Karpas-422 (cell line): ENCODE data around the gene JUNB. TPM values are rescaled to one million over a fixed set of nuclear protein-coding genes. Genes with fewer than 3 reads are reported as not detected.

Experiments
- DNase-seq: peaks from one replicate; pipeline ENCODE4 v3.0.0-alpha.2; 2015
- H2AFZ ChIP-seq: fragments of 200-600 bp; sonication (generic); 2 replicates; pipeline ENCODE4 v1.6.1; 2014; ENCODE audit warnings: antibody characterized with exemption, low read length, mixed read lengths
- H3K27ac ChIP-seq: fragments of 200-600 bp; sonication (generic); 2 replicates; pipeline ENCODE4 v1.5.1; 2014; ENCODE audit warnings: mild to moderate bottlenecking, low read length, moderate library complexity
- H3K27me3 ChIP-seq: fragments of 200-600 bp; sonication (generic); 2 replicates; pipeline ENCODE4 v1.6.1; 2014; ENCODE audit warnings: low read length, mixed read lengths
- H3K36me3 ChIP-seq: fragments of 200-600 bp; sonication (generic); 2 replicates; pipeline ENCODE4 v1.6.1; 2014; ENCODE audit warnings: low read length, mixed read lengths; ENCODE audit not compliant: insufficient read depth
- H3K4me1 ChIP-seq: fragments of 200-600 bp; sonication (generic); 2 replicates; pipeline ENCODE4 v1.6.1; 2014; ENCODE audit warnings: mild to moderate bottlenecking, low read length, mixed read lengths
- H3K4me2 ChIP-seq: fragments of 200-600 bp; sonication (generic); 2 replicates; pipeline ENCODE4 v1.6.1; 2014; ENCODE audit warnings: low read length, low read depth, mild to moderate bottlenecking; ENCODE audit not compliant: poor library complexity, severe bottlenecking
- H3K4me3 ChIP-seq: fragments of 200-600 bp; sonication (generic); 2 replicates; pipeline ENCODE4 v1.5.1; 2014; ENCODE audit warnings: mild to moderate bottlenecking, antibody characterized with exemption, low read length, mixed read lengths
- H3K79me2 ChIP-seq: fragments of 200-600 bp; sonication (generic); 2 replicates; pipeline ENCODE4 v1.6.1; 2014; ENCODE audit warnings: mild to moderate bottlenecking, low read length, mixed read lengths
- H3K9ac ChIP-seq: fragments of 200-600 bp; sonication (generic); 2 replicates; pipeline ENCODE4 v1.6.0; 2014; ENCODE audit warnings: low read length
- H3K9me2 ChIP-seq: fragments of 200-600 bp; sonication (generic), shearing (Covaris generic); replicated peaks from 2 replicates; pipeline ENCODE4 v1.6.0; 2014; ENCODE audit warnings: mild to moderate bottlenecking, low read length, moderate library complexity; ENCODE audit not compliant: insufficient read depth
- H3K9me3 ChIP-seq: fragments of 300-700, 200-600 bp; sonication (generic); 2 replicates; pipeline ENCODE4 v1.6.1; 2014; ENCODE audit warnings: low read length, mixed read lengths
- H4K20me1 ChIP-seq: fragments of 200-600 bp; sonication (generic); 2 replicates; pipeline ENCODE4 v1.6.1; 2014; ENCODE audit warnings: mild to moderate bottlenecking, antibody characterized with exemption, low read length, low read depth; ENCODE audit not compliant: insufficient read depth
- total RNA-seq: library from RNA; depleted of rRNA; stranded (reverse); fragments of >200 nt; shearing (Covaris generic); gene quantifications from 2 replicates; pipeline ENCODE4 v1.2.3, GENCODE V29; 2014; ENCODE audit warnings: low replicate concordance

Gene JUNB
- total RNA-seq, 1 experiment from 2014 or later = 60.0 TPM

DNA sequence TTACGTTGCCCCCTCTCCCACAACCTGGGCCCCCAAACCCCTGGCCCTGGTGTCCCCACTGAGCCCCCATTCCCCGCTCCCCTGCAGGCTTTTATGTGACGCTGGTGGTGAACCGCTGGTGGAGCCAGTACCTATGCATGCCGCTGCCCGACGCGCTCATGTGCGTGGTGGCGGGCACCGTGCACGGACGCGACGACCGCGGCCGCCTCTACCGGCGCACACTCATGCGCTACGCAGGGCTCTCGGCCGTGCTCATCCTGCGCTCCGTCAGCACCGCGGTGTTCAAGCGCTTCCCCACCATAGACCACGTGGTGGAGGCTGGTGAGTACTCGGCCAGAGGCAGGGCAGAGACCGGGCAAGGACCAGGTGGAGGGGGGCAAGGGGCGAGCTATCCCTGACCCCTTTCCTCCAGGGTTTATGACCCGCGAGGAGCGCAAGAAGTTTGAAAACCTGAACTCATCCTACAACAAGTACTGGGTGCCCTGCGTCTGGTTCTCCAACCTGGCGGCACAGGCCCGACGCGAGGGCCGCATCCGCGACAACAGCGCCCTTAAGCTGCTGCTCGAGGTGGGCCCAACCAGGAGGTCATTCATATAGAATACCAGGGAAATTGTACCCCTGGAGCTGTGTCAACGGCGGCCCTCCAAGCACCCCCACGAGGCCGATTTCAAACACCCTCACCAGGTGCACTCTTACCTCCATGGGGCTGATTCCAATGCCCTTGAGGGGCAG lies 36.7 kb upstream of the JUNB start:
- no peak for DNase-seq
- no peaks in the 10 kb centered on the region for H3K9me3 ChIP-seq
- no peak overlapping the region for H3K9ac ChIP-seq
- H2AFZ ChIP-seq = no peak overlapping the region
- H3K27me3 ChIP-seq = no peaks in the 10 kb centered on the region
- no peaks in the 10 kb centered on the region for H3K9me2 ChIP-seq
- no peak overlapping the region for H3K4me2 ChIP-seq
- no peak overlapping the region for H3K4me3 ChIP-seq
- H3K27ac ChIP-seq = no peak overlapping the region
- no peaks in the 10 kb centered on the region for H3K79me2 ChIP-seq
- H4K20me1 ChIP-seq = no peaks in the 10 kb centered on the region
- H3K36me3 ChIP-seq = no peaks in the 10 kb centered on the region
- H3K4me1 ChIP-seq = peaks cover 4% of the 10 kb centered on the region; the same call in 1 of the 2 replicates

DNA sequence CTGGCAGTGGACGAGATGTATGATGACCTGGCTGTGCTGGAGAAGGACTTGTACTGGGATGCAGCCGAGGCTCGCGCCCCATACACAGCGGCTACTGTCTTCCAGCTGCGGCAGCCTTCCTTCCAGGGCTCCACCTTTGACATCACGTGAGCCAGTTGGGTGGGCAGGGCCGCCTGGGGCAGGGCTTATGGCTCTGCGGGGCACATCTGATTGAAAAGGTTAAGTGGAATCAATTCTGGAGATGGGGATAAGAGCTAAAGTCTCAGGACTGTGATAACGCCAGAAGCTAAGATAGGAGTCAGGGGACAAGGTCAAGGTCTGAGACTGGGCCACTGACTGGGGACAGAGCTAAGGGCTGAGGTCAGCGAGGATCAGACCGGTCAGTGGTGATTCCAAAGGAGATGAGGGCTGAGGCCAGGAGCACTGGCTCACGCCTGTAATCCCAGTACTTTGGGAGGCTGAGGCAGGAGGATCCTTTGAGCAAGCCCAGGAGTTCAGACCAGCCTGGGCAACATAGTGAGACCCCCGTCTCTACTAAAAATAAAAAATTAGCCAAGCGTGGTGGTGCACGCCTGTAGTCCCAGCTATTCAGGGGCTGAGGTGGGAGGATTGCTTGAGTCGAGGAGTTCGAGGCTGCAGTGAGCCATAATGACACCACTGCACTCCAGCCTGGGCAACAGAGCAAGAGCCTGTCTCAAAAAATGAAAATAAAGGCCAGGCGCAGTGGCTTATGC lies 35.0 kb upstream of the JUNB start:
- no peak overlapping the region for H3K9ac ChIP-seq
- no peaks in the 10 kb centered on the region for H3K79me2 ChIP-seq
- no peak overlapping the region for H3K4me2 ChIP-seq
- H2AFZ ChIP-seq = no peak overlapping the region
- H3K9me3 ChIP-seq = no peaks in the 10 kb centered on the region
- no peak for DNase-seq
- H3K27ac ChIP-seq = no peak overlapping the region
- H3K27me3 ChIP-seq = no peaks in the 10 kb centered on the region
- no peaks in the 10 kb centered on the region for H3K9me2 ChIP-seq
- no peaks in the 10 kb centered on the region for H4K20me1 ChIP-seq
- H3K4me1 ChIP-seq = peaks cover 4% of the 10 kb centered on the region; the same call in 1 of the 2 replicates
- no peak overlapping the region for H3K4me3 ChIP-seq
- H3K36me3 ChIP-seq = no peaks in the 10 kb centered on the region

- Histone ChIP-seq H3K9me2 (no peaks in the 10 kb centered on the region), H3K4me3 (peak overlapping the region; percentile 47; the same call in 1 of the 2 replicates), H3K9me3 (no peaks in the 10 kb centered on the region), H3K27me3 (no peaks in the 10 kb centered on the region), H3K36me3 (no peaks in the 10 kb centered on the region), H3K4me2 (peak overlapping the region; percentile 52), H3K27ac (no peak overlapping the region), H4K20me1 (no peaks in the 10 kb centered on the region), H3K4me1 (peaks cover 4% of the 10 kb centered on the region; the same call in 1 of the 2 replicates), H3K9ac (peak overlapping the region; percentile 40), H2AFZ (0 out of 2 replicates have a peak overlapping the region, but pooled peaks have one; percentile 46), H3K79me2 (no peaks in the 10 kb centered on the region)
- DNase-seq = peak; percentile 85
Observed at GRCh38 chr19:12757544-12758274, 33.6 kb upstream of the JUNB start.

GRCh38 chr19:12759686-12760085 lies 31.6 kb upstream of the JUNB start:
- peaks cover 4% of the 10 kb centered on the region; the same call in 1 of the 2 replicates for H3K4me1 ChIP-seq
- H3K4me2 ChIP-seq = no peak overlapping the region
- H3K36me3 ChIP-seq = peaks cover 5% of the 10 kb centered on the region; the same call in 1 of the 2 replicates
- H3K9me3 ChIP-seq = no peaks in the 10 kb centered on the region
- no peak overlapping the region for H3K9ac ChIP-seq
- H3K9me2 ChIP-seq = no peaks in the 10 kb centered on the region
- no peaks in the 10 kb centered on the region for H3K79me2 ChIP-seq
- H3K27me3 ChIP-seq = no peaks in the 10 kb centered on the region
- DNase-seq = no peak
- no peak overlapping the region for H2AFZ ChIP-seq
- no peak overlapping the region for H3K27ac ChIP-seq
- no peaks in the 10 kb centered on the region for H4K20me1 ChIP-seq
- H3K4me3 ChIP-seq = no peak overlapping the region

DNA sequence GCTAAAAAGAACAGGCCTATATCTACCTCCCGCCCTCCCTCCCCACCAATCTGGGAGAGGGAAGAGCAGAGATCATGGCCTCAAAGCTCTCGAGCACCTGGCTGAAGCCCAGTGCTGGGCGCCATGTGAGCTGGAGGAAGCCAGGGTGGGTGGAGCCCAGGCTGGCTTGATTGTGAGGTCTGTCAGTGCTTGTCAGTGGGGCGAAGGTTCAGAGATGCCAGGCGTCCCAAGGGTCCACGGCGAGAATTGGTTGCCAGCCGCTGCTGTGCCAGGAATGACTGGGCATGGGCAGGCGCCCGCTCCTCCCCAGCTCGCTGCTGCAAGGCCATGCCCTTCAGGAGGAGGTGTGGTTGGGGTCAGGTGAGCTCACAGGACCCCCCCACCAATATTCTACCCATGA lies 28.2 kb upstream of the JUNB start:
- no peaks in the 10 kb centered on the region for H3K27me3 ChIP-seq
- H3K4me3 ChIP-seq = no peak overlapping the region
- H4K20me1 ChIP-seq = no peaks in the 10 kb centered on the region
- DNase-seq = no peak
- no peaks in the 10 kb centered on the region; the same call in 1 of the 2 replicates for H3K4me1 ChIP-seq
- H3K27ac ChIP-seq = no peak overlapping the region
- no peaks in the 10 kb centered on the region for H3K9me2 ChIP-seq
- peaks cover 5% of the 10 kb centered on the region; the same call in 1 of the 2 replicates for H3K36me3 ChIP-seq
- H2AFZ ChIP-seq = no peak overlapping the region
- no peak overlapping the region for H3K4me2 ChIP-seq
- no peaks in the 10 kb centered on the region for H3K79me2 ChIP-seq
- no peaks in the 10 kb centered on the region for H3K9me3 ChIP-seq
- no peak overlapping the region for H3K9ac ChIP-seq

DNA sequence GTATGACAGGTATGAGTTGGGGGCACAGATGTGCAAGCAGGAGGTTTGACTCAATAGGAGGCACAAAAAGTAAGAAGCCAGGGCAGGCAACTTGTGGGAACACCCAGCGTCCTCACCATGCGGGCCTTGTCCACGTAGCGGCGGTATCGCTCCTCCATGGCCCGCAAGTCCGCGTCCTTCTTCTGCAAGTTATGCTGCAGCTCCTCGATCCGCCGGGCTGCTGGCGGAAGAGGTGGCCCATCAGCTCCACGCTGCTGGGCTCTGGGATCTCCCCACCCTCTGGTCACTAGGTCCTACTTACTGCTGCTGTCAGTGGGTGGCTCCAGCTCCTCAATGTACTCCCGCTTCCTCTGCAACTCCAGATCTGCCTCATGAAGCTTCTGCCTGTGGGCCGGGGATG lies 26.6 kb upstream of the JUNB start:
- Histone ChIP-seq H3K4me1 (peaks cover 4% of the 10 kb centered on the region), H3K9ac (no peak overlapping the region), H4K20me1 (no peaks in the 10 kb centered on the region), H3K4me3 (no peak overlapping the region), H3K9me3 (no peaks in the 10 kb centered on the region), H3K4me2 (no peak overlapping the region), H3K27ac (no peak overlapping the region), H3K36me3 (peaks cover 5% of the 10 kb centered on the region; the same call in 1 of the 2 replicates), H3K79me2 (no peaks in the 10 kb centered on the region), H2AFZ (no peak overlapping the region), H3K27me3 (no peaks in the 10 kb centered on the region), H3K9me2 (no peaks in the 10 kb centered on the region)
- no peak for DNase-seq

- Histone ChIP-seq H3K9ac (no peak overlapping the region), H2AFZ (no peak overlapping the region), H3K27ac (no peak overlapping the region), H3K36me3 (peaks cover 5% of the 10 kb centered on the region; the same call in 1 of the 2 replicates), H3K4me3 (no peak overlapping the region), H3K9me2 (no peaks in the 10 kb centered on the region), H3K27me3 (no peaks in the 10 kb centered on the region), H3K79me2 (no peaks in the 10 kb centered on the region), H3K4me2 (no peak overlapping the region), H3K4me1 (peaks cover 9% of the 10 kb centered on the region), H4K20me1 (no peaks in the 10 kb centered on the region), H3K9me3 (no peaks in the 10 kb centered on the region)
- DNase-seq = no peak
Observed at GRCh38 chr19:12766051-12766521, 25.2 kb upstream of the JUNB start.

DNA sequence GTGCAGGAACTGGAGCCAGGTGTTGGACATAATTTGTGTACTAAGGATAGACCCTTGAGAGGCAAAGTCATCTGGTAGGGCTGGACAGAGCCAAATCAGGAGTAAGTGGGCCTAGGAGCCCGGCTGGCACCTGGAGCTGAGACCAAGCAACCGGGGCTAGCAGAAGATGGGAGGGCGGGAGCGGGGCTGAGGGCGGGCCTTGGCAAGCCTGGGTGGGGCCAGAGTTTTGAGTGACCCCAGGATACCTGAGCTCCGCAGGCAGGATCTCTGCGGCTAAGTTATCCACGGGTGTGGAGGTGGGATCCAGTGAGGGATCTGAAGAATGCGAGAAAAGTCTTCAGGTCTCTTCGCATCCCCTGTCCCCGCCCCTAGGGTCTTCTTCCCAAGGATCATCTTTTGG lies 24.1 kb upstream of the JUNB start:
- no peak for DNase-seq
- no peak overlapping the region for H3K4me3 ChIP-seq
- H3K4me2 ChIP-seq = no peak overlapping the region
- no peaks in the 10 kb centered on the region for H3K9me2 ChIP-seq
- H3K27me3 ChIP-seq = no peaks in the 10 kb centered on the region
- H3K36me3 ChIP-seq = peaks cover 5% of the 10 kb centered on the region; the same call in 1 of the 2 replicates
- H3K27ac ChIP-seq = no peak overlapping the region
- H3K9me3 ChIP-seq = no peaks in the 10 kb centered on the region
- no peaks in the 10 kb centered on the region for H4K20me1 ChIP-seq
- no peaks in the 10 kb centered on the region for H3K79me2 ChIP-seq
- no peak overlapping the region for H3K9ac ChIP-seq
- H2AFZ ChIP-seq = no peak overlapping the region
- H3K4me1 ChIP-seq = peaks cover 9% of the 10 kb centered on the region
